GM12865 (cell line): ENCODE data around the gene PTPN23.
"Not testable (repeated sequence)": the region's sequence is repeated elsewhere in the genome, so short reads cannot be mapped to it uniquely, and the experiment has no call there.

ENCODE experiments used
- DNase-seq: peaks from one replicate; pipeline ENCODE4 v3.0.0; 2010; ENCODE audit warnings: low read depth
- H3K4me3 ChIP-seq: 2 replicates; pipeline ENCODE4 v1.5.1; 2011; ENCODE audit warnings: mild to moderate bottlenecking, low read depth, low read length, control low read depth
- TF ChIP-seq, protein P1 (sequence below): IDR thresholded peaks from 2 replicates; pipeline ENCODE4 v1.5.1; 2011; ENCODE audit warnings: low read length, control low read depth, low read depth, inconsistent platforms; ENCODE audit not compliant: insufficient read depth; ENCODE audit errors: missing control alignments

Gene PTPN23

DNA sequence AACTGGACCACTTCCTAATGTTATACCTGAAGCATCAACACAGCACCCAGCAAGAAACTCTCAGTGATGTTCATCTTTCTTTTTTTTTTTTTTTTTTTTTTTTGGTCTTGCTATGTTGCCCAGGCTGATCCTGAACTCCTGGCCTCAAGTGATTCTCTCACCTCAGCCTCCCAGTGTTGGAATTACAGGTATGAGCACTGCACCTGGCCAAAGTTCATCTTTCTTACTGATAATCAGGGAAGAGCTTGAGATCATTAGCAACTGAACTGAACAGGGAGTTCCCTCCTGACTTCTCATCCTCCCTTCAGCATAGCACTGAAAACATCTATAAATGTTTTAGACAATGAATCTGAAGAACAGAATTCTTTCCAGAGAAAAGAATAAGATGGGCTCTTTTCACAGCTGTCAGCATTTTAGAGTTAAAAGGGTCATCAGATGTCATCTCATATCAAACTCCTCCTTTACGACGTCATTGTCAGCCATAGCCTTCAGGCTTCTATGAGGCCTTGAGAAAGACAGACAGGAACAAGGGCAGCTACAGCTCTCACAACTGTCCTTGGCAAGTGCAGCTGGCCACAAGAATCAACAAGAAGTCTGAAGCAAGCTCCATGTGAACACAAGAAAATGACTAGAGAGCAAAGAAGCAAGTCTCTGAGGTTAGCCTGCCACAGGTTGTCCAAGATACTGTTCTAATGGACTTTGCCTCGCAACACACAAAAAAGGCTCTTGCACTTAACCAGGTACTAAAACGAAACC is 61.2 kb downstream of the PTPN23 start:
- H3K4me3 ChIP-seq: no peak overlapping the region
- no peak for DNase-seq

DNA sequence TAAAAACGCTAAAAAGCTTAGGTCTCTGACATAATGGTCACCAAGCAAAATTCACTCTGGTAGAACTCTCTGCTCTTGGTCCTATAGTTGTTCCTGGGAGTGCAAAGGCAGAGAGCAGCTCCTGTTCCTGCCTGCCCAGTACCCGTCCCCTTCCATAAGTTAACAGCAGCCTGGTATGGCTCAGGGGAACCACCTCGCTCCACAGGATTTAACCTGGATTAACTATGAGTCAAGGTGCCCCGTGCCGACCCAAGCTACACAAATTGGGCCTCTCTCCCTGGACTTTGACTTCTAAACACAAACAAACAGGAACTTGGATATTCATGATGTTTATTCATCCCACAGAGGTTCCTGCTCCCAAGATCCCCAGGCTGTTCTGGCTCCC is 62.8 kb downstream of the PTPN23 start:
- no peak for DNase-seq
- no peak overlapping the region for H3K4me3 ChIP-seq

More for the DNA sequence above, 61.2 kb downstream of the PTPN23 start:
- TF ChIP-seq, protein P1, sequence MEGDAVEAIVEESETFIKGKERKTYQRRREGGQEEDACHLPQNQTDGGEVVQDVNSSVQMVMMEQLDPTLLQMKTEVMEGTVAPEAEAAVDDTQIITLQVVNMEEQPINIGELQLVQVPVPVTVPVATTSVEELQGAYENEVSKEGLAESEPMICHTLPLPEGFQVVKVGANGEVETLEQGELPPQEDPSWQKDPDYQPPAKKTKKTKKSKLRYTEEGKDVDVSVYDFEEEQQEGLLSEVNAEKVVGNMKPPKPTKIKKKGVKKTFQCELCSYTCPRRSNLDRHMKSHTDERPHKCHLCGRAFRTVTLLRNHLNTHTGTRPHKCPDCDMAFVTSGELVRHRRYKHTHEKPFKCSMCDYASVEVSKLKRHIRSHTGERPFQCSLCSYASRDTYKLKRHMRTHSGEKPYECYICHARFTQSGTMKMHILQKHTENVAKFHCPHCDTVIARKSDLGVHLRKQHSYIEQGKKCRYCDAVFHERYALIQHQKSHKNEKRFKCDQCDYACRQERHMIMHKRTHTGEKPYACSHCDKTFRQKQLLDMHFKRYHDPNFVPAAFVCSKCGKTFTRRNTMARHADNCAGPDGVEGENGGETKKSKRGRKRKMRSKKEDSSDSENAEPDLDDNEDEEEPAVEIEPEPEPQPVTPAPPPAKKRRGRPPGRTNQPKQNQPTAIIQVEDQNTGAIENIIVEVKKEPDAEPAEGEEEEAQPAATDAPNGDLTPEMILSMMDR: no peak

DNA sequence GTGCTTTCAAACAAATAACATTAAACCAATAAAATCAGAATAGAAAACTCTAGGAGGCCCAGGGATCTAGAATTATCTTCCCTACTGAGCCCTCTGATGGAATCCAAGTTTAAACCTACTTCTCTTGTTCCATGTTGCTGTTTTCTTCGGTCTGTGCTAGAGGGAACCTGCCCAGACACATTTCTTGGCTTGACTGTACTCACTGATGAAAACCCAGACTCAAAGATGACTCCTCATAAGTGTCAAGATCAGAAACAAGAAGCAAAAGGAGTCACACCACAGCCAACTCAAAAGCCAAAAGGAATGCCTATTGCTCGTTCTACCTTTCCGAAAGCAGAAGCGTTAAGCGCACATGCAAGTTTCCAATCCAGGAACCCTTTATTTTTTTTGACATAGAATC is 63.3 kb downstream of the PTPN23 start:
- no peak for DNase-seq
- H3K4me3 ChIP-seq: no peak overlapping the region
- TF ChIP-seq, protein P1: no peak

More for the DNA sequence above, 62.8 kb downstream of the PTPN23 start:
- TF ChIP-seq, protein P1: no peak

DNA sequence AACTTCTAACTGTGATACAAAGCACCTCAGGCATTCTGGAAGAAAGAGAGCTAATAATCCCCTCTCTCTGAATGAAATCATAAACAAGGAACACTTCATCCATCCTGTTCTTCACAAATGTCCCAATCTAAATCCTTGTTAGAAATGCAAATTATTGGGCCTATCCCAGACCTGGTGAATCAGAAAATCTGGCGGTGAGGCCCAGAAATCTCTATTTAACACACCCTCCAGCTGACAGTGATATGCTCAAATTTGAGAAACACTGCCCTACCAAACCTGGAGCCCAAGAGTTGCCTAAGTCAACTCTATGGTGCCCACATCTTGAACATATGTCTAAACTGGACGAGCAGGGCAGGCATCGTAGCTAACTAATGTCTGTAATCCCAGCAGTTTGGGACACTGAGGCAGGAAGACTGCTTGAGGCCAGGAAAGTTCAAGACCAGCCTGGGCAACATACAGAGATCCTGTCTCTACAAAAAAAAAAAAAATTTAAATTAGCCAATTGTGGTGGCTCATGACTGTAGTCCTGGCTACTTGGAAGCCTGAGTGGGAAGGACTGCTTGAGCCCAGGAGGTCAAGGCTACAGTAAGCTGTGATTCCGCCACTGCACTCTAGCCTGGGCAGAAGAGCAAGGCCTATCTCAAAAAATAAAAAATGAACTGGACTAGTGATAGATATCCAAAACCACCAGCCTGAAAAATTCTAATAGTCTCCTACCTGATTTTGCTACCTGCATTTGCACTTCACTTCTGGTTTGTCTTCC is 71.8 kb downstream of the PTPN23 start:
- no peak overlapping the region for H3K4me3 ChIP-seq
- TF ChIP-seq, protein P1: no peak
- no peak for DNase-seq

DNA sequence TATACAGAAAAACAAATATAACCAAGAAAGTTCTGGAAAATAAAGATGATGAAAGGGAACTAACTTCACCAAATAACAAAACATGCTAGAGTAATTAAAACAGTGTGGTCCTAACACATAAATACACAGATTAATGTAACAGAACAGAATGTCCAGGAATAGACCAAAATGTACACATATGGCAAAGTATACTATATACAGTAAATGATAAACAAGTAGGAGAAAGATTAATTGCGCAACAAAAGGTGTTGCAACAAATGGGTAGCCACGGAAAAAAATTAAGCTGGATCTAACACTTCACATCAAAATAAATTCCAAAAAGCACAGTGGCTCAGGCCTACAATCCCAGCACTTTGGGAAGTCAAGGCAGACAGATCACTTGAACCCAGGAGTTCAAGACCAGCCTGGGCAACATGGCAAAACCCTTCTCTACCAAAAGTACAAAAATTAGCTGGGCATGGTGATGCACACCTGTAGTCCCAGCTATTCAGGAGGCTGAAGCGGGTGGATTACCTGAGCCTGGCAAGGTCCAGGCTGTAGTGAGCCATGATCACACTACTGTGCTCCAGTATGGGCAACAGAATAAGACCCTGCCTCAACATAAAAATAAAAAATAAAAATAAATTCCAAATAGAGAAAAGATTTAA is 75.1 kb downstream of the PTPN23 start:
- no peak for DNase-seq
- H3K4me3 ChIP-seq: no peak overlapping the region
- TF ChIP-seq, protein P1: no peak

DNA sequence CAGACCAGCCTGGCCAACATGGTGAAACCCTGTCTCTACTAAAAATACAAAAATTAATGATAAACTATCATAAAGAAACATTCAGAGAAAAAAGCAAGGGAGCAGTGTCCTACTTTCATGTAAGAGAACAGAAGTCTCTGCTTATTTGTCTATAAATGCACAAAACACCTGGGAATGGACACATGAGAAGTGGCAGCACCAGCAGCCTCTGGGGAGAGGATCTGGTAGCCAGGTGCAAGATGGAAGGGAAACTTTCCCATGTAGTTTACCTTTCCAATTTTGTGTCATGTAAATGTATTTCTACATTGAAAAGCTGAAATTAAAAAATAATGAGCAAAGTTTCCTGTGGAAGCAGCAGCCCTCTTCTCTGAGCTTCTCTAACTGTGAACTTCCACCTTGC is 76.2 kb downstream of the PTPN23 start:
- no peak overlapping the region for H3K4me3 ChIP-seq

DNA sequence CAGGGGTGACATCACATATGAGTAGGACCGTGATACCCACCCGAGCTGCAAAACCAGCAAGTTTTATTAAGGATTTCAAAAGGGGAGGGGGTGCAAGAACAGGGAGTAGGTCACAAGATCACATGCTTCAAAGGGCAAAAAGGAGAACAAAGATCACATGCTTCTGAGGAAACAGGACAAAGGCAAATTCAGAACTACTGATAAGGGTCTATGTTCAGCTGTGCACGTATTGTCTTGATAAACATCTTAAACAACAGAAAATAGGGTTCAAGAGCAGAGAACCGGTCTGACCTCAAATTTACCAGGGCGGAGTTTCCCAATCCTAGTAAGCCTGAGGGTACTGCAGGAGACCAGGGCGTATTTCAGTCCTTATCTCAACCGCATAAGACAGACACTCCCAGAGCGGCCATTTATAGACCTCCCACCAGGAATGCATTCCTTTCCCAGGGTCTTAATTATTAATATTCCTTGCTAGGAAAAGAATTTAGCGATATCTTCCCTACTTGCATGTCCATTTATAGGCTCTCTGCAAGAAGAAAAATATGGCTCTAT is 78.8 kb downstream of the PTPN23 start:
- not testable (repeated sequence) for DNase-seq, H3K4me3 ChIP-seq

More for the DNA sequence above, 76.2 kb downstream of the PTPN23 start:
- TF ChIP-seq, protein P1: no peak
- DNase-seq: no peak
